Hepatocyte (in vitro differentiated cells): ENCODE data around the gene INS.

Source experiments
- EZH2 ChIP-seq: fragments of 200-600 bp; sonication (generic); IDR thresholded peaks from 2 replicates; pipeline ENCODE4 v1.6.1; 2016; ENCODE audit warnings: antibody characterized with exemption, mild to moderate bottlenecking, borderline replicate concordance
- EZH2phosphoT487 ChIP-seq: fragments of 200-600 bp; sonication (generic); IDR thresholded peaks from one replicate; pipeline ENCODE4 v1.6.1; 2018; ENCODE audit warnings: antibody characterized with exemption, mild to moderate bottlenecking, low read depth, moderate library complexity; ENCODE audit not compliant: unreplicated experiment, severe bottlenecking
- TF ChIP-seq, protein P1 (sequence below): fragments of 200-600 bp; sonication (generic); IDR thresholded peaks from 2 replicates; pipeline ENCODE4 v1.5.1; 2016; ENCODE audit warnings: antibody characterized with exemption, mild to moderate bottlenecking; ENCODE audit not compliant: poor library complexity

DNA sequence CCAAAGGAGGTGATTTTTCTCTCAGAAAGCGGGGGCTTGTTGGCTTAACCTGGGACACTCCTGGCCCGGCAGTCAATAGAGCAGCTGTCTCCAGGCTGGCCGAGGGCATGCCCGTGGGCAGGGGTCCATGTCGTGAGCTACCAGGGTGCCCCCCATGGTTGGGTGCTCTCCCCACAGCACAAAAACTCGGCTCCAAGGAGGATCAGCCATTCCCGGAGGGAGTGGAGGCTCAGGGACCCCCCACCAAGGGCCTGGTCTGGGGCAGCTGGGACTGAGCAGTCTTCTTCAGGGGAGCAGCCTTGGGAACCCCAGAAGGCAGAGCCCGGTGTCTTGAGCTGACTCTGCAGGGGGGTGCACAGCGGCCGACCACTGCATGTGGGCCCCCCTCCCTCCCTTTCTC, 31.4 kb upstream of the INS start:
- TF ChIP-seq, protein P1, sequence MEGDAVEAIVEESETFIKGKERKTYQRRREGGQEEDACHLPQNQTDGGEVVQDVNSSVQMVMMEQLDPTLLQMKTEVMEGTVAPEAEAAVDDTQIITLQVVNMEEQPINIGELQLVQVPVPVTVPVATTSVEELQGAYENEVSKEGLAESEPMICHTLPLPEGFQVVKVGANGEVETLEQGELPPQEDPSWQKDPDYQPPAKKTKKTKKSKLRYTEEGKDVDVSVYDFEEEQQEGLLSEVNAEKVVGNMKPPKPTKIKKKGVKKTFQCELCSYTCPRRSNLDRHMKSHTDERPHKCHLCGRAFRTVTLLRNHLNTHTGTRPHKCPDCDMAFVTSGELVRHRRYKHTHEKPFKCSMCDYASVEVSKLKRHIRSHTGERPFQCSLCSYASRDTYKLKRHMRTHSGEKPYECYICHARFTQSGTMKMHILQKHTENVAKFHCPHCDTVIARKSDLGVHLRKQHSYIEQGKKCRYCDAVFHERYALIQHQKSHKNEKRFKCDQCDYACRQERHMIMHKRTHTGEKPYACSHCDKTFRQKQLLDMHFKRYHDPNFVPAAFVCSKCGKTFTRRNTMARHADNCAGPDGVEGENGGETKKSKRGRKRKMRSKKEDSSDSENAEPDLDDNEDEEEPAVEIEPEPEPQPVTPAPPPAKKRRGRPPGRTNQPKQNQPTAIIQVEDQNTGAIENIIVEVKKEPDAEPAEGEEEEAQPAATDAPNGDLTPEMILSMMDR = no peak
- TF ChIP-seq EZH2phosphoT487 (no peak), EZH2 (no peak)
